SK-N-SH (cell line): ENCODE results near the gene CNRIP1. TPM values are rescaled to one million over a fixed set of nuclear protein-coding genes. Genes with fewer than 3 reads are reported as not detected.

Experiments
- CTCF ChIA-PET: fragments of 300-600, 350-600 bp; formaldehyde crosslinking; extraction: SDS; loops from one replicate; lab custom pipeline; 2021; lab: Yijun Ruan, JAX
- POLR2A ChIA-PET: fragments of 350-600 bp; sonication (Branson Sonifier 250); formaldehyde crosslinking; extraction: SDS; loops from one replicate; lab custom pipeline; 2020; ENCODE audit warnings: antibody characterized with exemption, inconsistent platforms; lab: Yijun Ruan, JAX
- DNase-seq: peaks from one replicate; pipeline ENCODE4 v3.0.0; 2012
- H2AFZ ChIP-seq: fragments of 200-600 bp; sonication (generic); 2 replicates; pipeline ENCODE4 v1.8.1; 2016; ENCODE audit warnings: antibody characterized with exemption, mild to moderate bottlenecking, low read depth
- H3F3A ChIP-seq: fragments of 200-600 bp; sonication (generic); replicated peaks from 2 replicates; pipeline ENCODE3; 2016; ENCODE audit warnings: antibody characterized with exemption, mild to moderate bottlenecking; ENCODE audit not compliant: insufficient read depth
- H3K27ac ChIP-seq, 2 experiments: fragments of 200-500 bp in 1 of 2; fragments of 200-600 bp in 1 of 2; sonication (Bioruptor generic) in 1 of 2; sonication (generic), shearing (Covaris generic) in 1 of 2; 2 replicates each; pipeline versions ENCODE4 v1.5.1 to v1.6.1; 2014 to 2016; ENCODE audit warnings: low read depth in 2 of 2, inconsistent platforms in 1 of 2, low read length in 1 of 2, mild to moderate bottlenecking in 1 of 2, mixed read lengths in 1 of 2
- H3K27me3 ChIP-seq: fragments of 200-600 bp; sonication (generic), shearing (Covaris generic); 2 replicates; pipeline ENCODE4 v1.6.1; 2016; ENCODE audit warnings: mixed run types; ENCODE audit not compliant: insufficient read depth
- H3K36me3 ChIP-seq, 2 experiments: fragments of 200-500 bp in 1 of 2; fragments of 200-600 bp in 1 of 2; sonication (Bioruptor generic) in 1 of 2; sonication (generic) in 1 of 2; replicated peaks in 1 of 2; 2 replicates each; pipeline versions ENCODE3 to v1.5.1; 2014 to 2016; ENCODE audit warnings: low read length in 1 of 2, mild to moderate bottlenecking in 1 of 2; ENCODE audit not compliant: insufficient read depth in 2 of 2, control insufficient read depth in 1 of 2
- H3K4me1 ChIP-seq, 2 experiments: fragments of 200-500 bp in 1 of 2; fragments of 200-600 bp in 1 of 2; sonication (Bioruptor generic) in 1 of 2; sonication (generic), shearing (Covaris generic) in 1 of 2; 2 replicates each; pipeline versions ENCODE4 v1.5.1 to v1.6.1; 2014 to 2016; ENCODE audit warnings: low read depth in 1 of 2, low read length in 1 of 2, mixed run types in 1 of 2; ENCODE audit not compliant: insufficient read depth in 2 of 2, control insufficient read depth in 1 of 2
- H3K4me2 ChIP-seq: fragments of 200-600 bp; sonication (generic), shearing (Covaris generic); 2 replicates; pipeline ENCODE4 v1.6.1; 2017; ENCODE audit warnings: mixed run types
- H3K4me3 ChIP-seq, 2 experiments: fragments of 200-500 bp in 1 of 2; fragments of 200-600 bp in 1 of 2; sonication (Bioruptor generic) in 1 of 2; sonication (generic), shearing (Covaris generic) in 1 of 2; 2 replicates each; pipeline versions ENCODE4 v1.5.1 to v1.8.1; 2014 to 2016; ENCODE audit warnings: low read depth in 2 of 2, inconsistent platforms in 1 of 2, low read length in 1 of 2, mild to moderate bottlenecking in 1 of 2, mixed read lengths in 1 of 2, moderate library complexity in 1 of 2
- H3K79me2 ChIP-seq: fragments of 200-600 bp; sonication (generic); 2 replicates; pipeline ENCODE4 v1.8.1; 2017; ENCODE audit warnings: mild to moderate bottlenecking; ENCODE audit not compliant: insufficient read depth
- H3K9ac ChIP-seq: fragments of 200-600 bp; sonication (generic); 2 replicates; pipeline ENCODE4 v1.6.1; 2017; ENCODE audit warnings: mixed run types
- H3K9me2 ChIP-seq: fragments of 200-600 bp; sonication (generic); 2 replicates; pipeline ENCODE4 v1.6.1; 2017; ENCODE audit warnings: mixed run types
- H3K9me3 ChIP-seq: fragments of 200-600 bp; sonication (generic); 2 replicates; pipeline ENCODE4 v1.6.1; 2017; ENCODE audit warnings: mixed run types, mild to moderate bottlenecking, moderate library complexity
- H4K20me1 ChIP-seq: fragments of 200-600 bp; sonication (generic); 2 replicates; pipeline ENCODE4 v1.6.1; 2017; ENCODE audit warnings: mild to moderate bottlenecking, mixed run types; ENCODE audit not compliant: insufficient read depth
- CTCF ChIP-seq: fragments of 200-600 bp; sonication (generic); IDR thresholded peaks from 2 replicates; pipeline ENCODE4 v1.6.1; 2017; ENCODE audit warnings: antibody characterized with exemption, mild to moderate bottlenecking, moderate library complexity
- FOXJ3 ChIP-seq: sonication (generic); formaldehyde crosslinking; IDR thresholded peaks from 2 replicates; pipeline ENCODE4 v1.5.1; 2020; ENCODE audit warnings: mild to moderate bottlenecking, missing genetic modification reagents
- FOXM1 ChIP-seq: IDR thresholded peaks from 2 replicates; pipeline ENCODE4 v1.4.0; 2012; ENCODE audit warnings: low read depth, mild to moderate bottlenecking
- IRF3 ChIP-seq: fragments of 150-350 bp; IDR thresholded peaks from 2 replicates; pipeline ENCODE4 v1.6.1; 2016; ENCODE audit warnings: mild to moderate bottlenecking, low read depth, low read length
- JUND ChIP-seq: IDR thresholded peaks from 2 replicates; pipeline ENCODE4 v1.4.0; 2012
- MXI1 ChIP-seq: IDR thresholded peaks from 2 replicates; pipeline ENCODE4 v1.6.1; 2012; ENCODE audit warnings: mild to moderate bottlenecking, low read depth, low read length, improper control_type of control experiment
- NFIC ChIP-seq: IDR thresholded peaks from 2 replicates; pipeline ENCODE4 v1.4.0; 2012; ENCODE audit warnings: borderline replicate concordance
- NRF1 ChIP-seq: IDR thresholded peaks from 2 replicates; pipeline ENCODE4 v1.6.1; 2012; ENCODE audit warnings: low read depth, mild to moderate bottlenecking, low read length
- PBX3 ChIP-seq: IDR thresholded peaks from 2 replicates; pipeline ENCODE4; 2012
- POLR2AphosphoS5 ChIP-seq: IDR thresholded peaks from 2 replicates; pipeline ENCODE4 v1.6.1; 2012; ENCODE audit warnings: low read depth, low read length
- RAD21 ChIP-seq: IDR thresholded peaks from 2 replicates; pipeline ENCODE4 v1.6.1; 2012; ENCODE audit warnings: mild to moderate bottlenecking, low read length
- RCOR1 ChIP-seq: fragments of 150-350 bp; IDR thresholded peaks from 2 replicates; pipeline ENCODE4 v1.6.1; 2017; ENCODE audit warnings: antibody characterized with exemption, low read length
- RFX5 ChIP-seq: IDR thresholded peaks from 2 replicates; pipeline ENCODE4 v1.6.1; 2012; ENCODE audit warnings: mild to moderate bottlenecking, improper control_type of control experiment, low read length
- SMC3 ChIP-seq: IDR thresholded peaks from 2 replicates; pipeline ENCODE4 v1.6.1; 2012; ENCODE audit warnings: low read depth, low read length, improper control_type of control experiment
- TCF12 ChIP-seq: IDR thresholded peaks from 2 replicates; pipeline ENCODE4 v1.4.0; 2012
- YY1 ChIP-seq: IDR thresholded peaks from 2 replicates; pipeline ENCODE4 v1.4.0; 2012; ENCODE audit warnings: low read depth, mild to moderate bottlenecking
- WGBS: methylation state at CpG from one replicate; pipeline ENCODE4 v1.1.6; 2017; ENCODE audit warnings: low lambda C conversion rate; 5-methylcytosine and 5-hydroxymethylcytosine counted together
- polyA plus RNA-seq, 3 experiments: library from polyadenylated mRNA; depleted of rRNA; stranded (reverse); fragments of >200 nt; gene quantifications; 2 replicates each; pipeline ENCODE4 v1.2.3, GENCODE V29; 2012
- TF ChIP-seq, protein P1 (sequence below): fragments of 150-350 bp; IDR thresholded peaks from 2 replicates; pipeline ENCODE4 v1.6.1; 2017; ENCODE audit warnings: antibody characterized with exemption, low read length, low read depth, borderline replicate concordance

The CNRIP1 gene
- polyA plus RNA-seq, 1 of the 3 experiments (the other 2 are of a cell fraction): 55.5 TPM

- TF ChIP-seq YY1 (no peak), RCOR1 (peak; percentile 28; the same call in 1 of the 2 replicates), POLR2AphosphoS5 (no peak), SMC3 (peak; percentile 41; the same call in 1 of the 2 replicates), RFX5 (peak; percentile 77), RAD21 (peak; percentile 71), NRF1 (no peak), TCF12 (no peak), PBX3 (no peak)
- TF ChIP-seq, protein P1, sequence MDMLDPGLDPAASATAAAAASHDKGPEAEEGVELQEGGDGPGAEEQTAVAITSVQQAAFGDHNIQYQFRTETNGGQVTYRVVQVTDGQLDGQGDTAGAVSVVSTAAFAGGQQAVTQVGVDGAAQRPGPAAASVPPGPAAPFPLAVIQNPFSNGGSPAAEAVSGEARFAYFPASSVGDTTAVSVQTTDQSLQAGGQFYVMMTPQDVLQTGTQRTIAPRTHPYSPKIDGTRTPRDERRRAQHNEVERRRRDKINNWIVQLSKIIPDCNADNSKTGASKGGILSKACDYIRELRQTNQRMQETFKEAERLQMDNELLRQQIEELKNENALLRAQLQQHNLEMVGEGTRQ: no peak
Measured at GRCh38 chr2:68251187-68251854, 68.4 kb downstream of the CNRIP1 start (continued).

GRCh38 chr2:68250652-68251186 is 69.0 kb downstream of the CNRIP1 start:
- Histone ChIP-seq H3K36me3 (peaks cover 4 to 8% of the 10 kb centered on the region in 2 experiments), H3K9me2 (no peaks in the 10 kb centered on the region), H2AFZ (no peak overlapping the region), H3K27ac (peak overlapping the region; percentile 90 to 96), H3K9me3 (no peaks in the 10 kb centered on the region), H3K4me3 (peak overlapping the region; percentile 88 to 99), H3K4me2 (peak overlapping the region; percentile 66), H4K20me1 (peaks cover 53% of the 10 kb centered on the region), H3K27me3 (no peaks in the 10 kb centered on the region), H3K4me1 (peaks cover 16 to 37% of the 10 kb centered on the region in 2 experiments), H3K9ac (peak overlapping the region; percentile 91), H3K79me2 (peaks cover 80% of the 10 kb centered on the region), H3F3A (peaks cover 23% of the 10 kb centered on the region)
- 12% methylated on average over 15 of the region's 15 CpGs for WGBS
- POLR2A ChIA-PET: no interaction called here
- CTCF ChIA-PET: interaction anchor here (0.7 to 2.3 kb wide), 14 partner anchors 9 to 128 kb away, joined by 3 to 16 read pairs (median 4); no protein-coding TSS in a partner anchor
- no peak for DNase-seq
- TF ChIP-seq NRF1: no peak
- no peak for TF ChIP-seq FOXJ3 (CRISPR knock-in tag)
- no peak for TF ChIP-seq SMC3
- no peak for TF ChIP-seq MXI1
- no peak for TF ChIP-seq IRF3
- no peak for TF ChIP-seq NFIC
- no peak for TF ChIP-seq CTCF
- TF ChIP-seq POLR2AphosphoS5: no peak
- no peak for TF ChIP-seq FOXM1
- no peak for TF ChIP-seq JUND
